Adipocyte (in vitro differentiated cells): Measurements from ENCODE around the gene CLNK.
A peak's percentile ranks its signal among the peaks of the same experiment; 100 is the strongest.

Source experiments
- DNase-seq: peaks from one replicate; pipeline ENCODE4 v3.0.0-alpha.2; 2015; ENCODE audit warnings: low read depth
- H3K27me3 ChIP-seq: replicated peaks from 2 replicates; pipeline ENCODE4 v1.7.0; 2013; ENCODE audit warnings: mild to moderate bottlenecking, low read length, moderate library complexity; ENCODE audit not compliant: control insufficient read depth, insufficient read depth
- H3K36me3 ChIP-seq: 2 replicates; pipeline ENCODE4 v1.7.0; 2013; ENCODE audit warnings: low read length, mild to moderate bottlenecking, moderate library complexity; ENCODE audit not compliant: control insufficient read depth, insufficient read depth, severe bottlenecking
- H3K4me1 ChIP-seq: 2 replicates; pipeline ENCODE4 v1.7.0; 2013; ENCODE audit warnings: mild to moderate bottlenecking, low read length, moderate library complexity; ENCODE audit not compliant: control insufficient read depth, insufficient read depth
- H3K4me3 ChIP-seq: 2 replicates; pipeline ENCODE4 v1.7.0; 2013; ENCODE audit warnings: mild to moderate bottlenecking, low read length, moderate library complexity
- H3K9ac ChIP-seq: 2 replicates; pipeline ENCODE4 v1.7.0; 2013; ENCODE audit warnings: mild to moderate bottlenecking, low read length, moderate library complexity
- H3K9me3 ChIP-seq: 2 replicates; pipeline ENCODE4 v1.7.0; 2013; ENCODE audit warnings: mild to moderate bottlenecking, low read length, moderate library complexity; ENCODE audit not compliant: control insufficient read depth

CLNK gene

DNA sequence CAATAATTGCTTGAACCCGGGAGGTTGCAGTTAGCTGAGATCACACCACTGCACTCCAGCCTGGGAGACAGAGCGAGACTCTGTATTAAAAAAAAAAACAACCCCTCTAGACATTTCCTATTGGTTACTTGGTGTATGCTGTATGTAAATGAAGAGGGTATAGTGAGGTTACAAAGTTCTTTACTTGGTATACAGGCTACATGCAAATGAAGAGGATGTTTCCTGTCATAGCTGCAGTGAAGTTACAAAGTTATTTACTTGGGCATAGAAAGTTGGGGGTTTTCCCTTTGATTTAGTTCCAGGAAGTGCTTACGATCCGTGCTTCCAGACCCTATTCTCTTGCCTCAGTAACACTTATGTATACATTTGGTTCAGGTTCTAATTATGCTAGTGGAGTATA lies 38.4 kb upstream of the CLNK start:
- H3K36me3 ChIP-seq: no peaks in the 10 kb centered on the region
- H3K9ac ChIP-seq: no peak overlapping the region
- no peaks in the 10 kb centered on the region for H3K27me3 ChIP-seq
- no peaks in the 10 kb centered on the region for H3K9me3 ChIP-seq
- H3K4me1 ChIP-seq: no peaks in the 10 kb centered on the region
- no peak for DNase-seq
- H3K4me3 ChIP-seq: no peak overlapping the region

DNA sequence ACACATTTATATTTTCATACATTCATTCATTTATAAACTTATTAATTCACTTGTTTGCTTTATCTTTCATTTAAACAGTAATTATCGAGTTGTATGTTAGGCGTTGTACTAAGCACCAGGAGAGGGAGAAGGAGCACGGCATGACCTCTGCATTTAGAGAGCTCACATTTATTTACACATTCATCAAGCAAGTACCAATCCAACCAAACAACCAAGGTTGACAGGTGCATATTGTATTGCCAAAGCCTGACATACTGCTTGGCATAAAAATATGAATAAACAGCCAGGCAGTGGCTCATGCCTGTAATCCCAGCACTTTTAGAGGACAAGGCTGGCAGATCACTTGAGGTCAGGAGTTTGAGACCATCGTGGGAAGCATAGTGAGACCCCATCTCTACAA lies 37.0 kb upstream of the CLNK start:
- Histone ChIP-seq H3K9me3 (no peaks in the 10 kb centered on the region), H3K4me3 (no peak overlapping the region), H3K27me3 (no peaks in the 10 kb centered on the region), H3K4me1 (no peaks in the 10 kb centered on the region), H3K36me3 (no peaks in the 10 kb centered on the region), H3K9ac (no peak overlapping the region)
- no peak for DNase-seq

GRCh38 chr4:10716163-10716562 lies 31.6 kb upstream of the CLNK start:
- peaks cover 14% of the 10 kb centered on the region for H3K9me3 ChIP-seq
- H3K9ac ChIP-seq: no peak overlapping the region
- no peaks in the 10 kb centered on the region for H3K27me3 ChIP-seq
- no peaks in the 10 kb centered on the region for H3K36me3 ChIP-seq
- H3K4me3 ChIP-seq: no peak overlapping the region
- H3K4me1 ChIP-seq: no peaks in the 10 kb centered on the region
- DNase-seq: peak; percentile 4

DNA sequence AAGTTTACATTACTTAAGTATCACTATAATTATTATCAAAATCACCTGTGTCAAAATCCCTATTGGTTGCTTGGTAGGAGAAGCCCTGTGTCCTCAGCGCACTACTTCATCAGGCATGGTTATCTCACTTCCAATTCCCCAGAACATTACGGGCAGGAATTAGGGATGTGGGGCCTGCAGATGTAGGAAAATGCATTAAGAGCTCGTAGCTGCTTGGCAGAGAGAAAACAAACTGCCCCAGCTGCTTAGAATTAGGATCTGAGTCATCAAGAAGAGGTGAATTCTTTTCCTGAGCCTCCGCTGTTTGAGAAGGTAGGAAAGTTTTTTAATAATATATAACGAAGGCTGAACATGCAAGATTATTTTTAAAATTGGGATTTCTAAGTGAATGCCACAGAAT lies 31.1 kb upstream of the CLNK start:
- H3K9ac ChIP-seq: no peak overlapping the region
- no peaks in the 10 kb centered on the region for H3K36me3 ChIP-seq
- peaks cover 14% of the 10 kb centered on the region for H3K9me3 ChIP-seq
- peak; percentile 62 for DNase-seq
- no peak overlapping the region for H3K4me3 ChIP-seq
- no peaks in the 10 kb centered on the region for H3K27me3 ChIP-seq
- H3K4me1 ChIP-seq: no peaks in the 10 kb centered on the region

DNA sequence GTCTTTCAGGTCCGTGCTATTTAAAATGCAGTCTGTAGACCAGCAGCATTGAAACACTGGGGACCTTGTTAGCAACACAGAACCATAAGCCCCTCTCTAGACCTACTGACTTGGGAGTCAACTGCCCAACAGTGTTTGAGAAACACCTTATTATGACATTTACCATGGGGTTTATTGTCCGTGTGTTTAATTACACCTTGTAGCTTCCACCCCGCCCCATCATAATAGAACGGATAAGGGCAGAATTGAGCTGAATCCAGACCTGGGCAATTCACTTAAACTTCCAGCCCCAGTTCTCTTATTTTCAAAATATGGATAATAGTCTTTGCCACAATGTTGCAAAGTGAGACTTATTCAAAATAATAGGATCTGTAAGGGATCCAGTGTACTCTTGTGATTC lies 30.6 kb upstream of the CLNK start:
- H3K9me3 ChIP-seq: peaks cover 14% of the 10 kb centered on the region
- no peak overlapping the region for H3K9ac ChIP-seq
- no peaks in the 10 kb centered on the region for H3K36me3 ChIP-seq
- no peaks in the 10 kb centered on the region for H3K4me1 ChIP-seq
- H3K27me3 ChIP-seq: no peaks in the 10 kb centered on the region
- no peak for DNase-seq
- H3K4me3 ChIP-seq: no peak overlapping the region

- Histone ChIP-seq H3K4me1 (no peaks in the 10 kb centered on the region), H3K9ac (no peak overlapping the region), H3K36me3 (no peaks in the 10 kb centered on the region), H3K4me3 (no peak overlapping the region), H3K9me3 (peaks cover 17% of the 10 kb centered on the region), H3K27me3 (no peaks in the 10 kb centered on the region)
- no peak for DNase-seq
These were observed 29.0 kb upstream of the CLNK start for GRCh38 chr4:10713591-10713990.

- Histone ChIP-seq H3K4me3 (no peak overlapping the region), H3K4me1 (no peaks in the 10 kb centered on the region), H3K9ac (no peak overlapping the region), H3K27me3 (no peaks in the 10 kb centered on the region), H3K36me3 (no peaks in the 10 kb centered on the region), H3K9me3 (peaks cover 3% of the 10 kb centered on the region)
- DNase-seq: peak; percentile 48
These were observed 21.7 kb upstream of the CLNK start for GRCh38 chr4:10706236-10706635.

DNA sequence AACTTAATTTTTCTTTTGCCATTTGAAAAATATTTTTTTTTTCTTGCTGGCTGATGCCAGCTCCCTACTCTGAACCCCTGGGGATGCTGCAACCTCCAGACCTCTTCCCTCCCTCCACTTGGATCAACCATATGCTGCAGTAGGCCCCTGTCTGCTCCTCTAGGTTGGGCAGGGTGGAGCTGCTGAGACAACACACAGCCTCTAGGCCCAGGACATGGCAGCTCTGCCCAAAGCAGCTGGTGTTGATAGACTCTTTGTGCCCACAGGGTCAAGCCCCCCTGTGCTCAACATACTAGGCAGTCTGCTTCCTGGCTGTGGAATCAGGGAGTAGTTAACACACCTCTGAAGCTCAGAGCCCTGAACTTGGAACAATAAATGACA lies 19.9 kb upstream of the CLNK start:
- H3K9ac ChIP-seq: no peak overlapping the region
- no peaks in the 10 kb centered on the region for H3K36me3 ChIP-seq
- DNase-seq: no peak
- no peaks in the 10 kb centered on the region for H3K27me3 ChIP-seq
- H3K9me3 ChIP-seq: no peaks in the 10 kb centered on the region
- no peaks in the 10 kb centered on the region for H3K4me1 ChIP-seq
- H3K4me3 ChIP-seq: no peak overlapping the region

DNA sequence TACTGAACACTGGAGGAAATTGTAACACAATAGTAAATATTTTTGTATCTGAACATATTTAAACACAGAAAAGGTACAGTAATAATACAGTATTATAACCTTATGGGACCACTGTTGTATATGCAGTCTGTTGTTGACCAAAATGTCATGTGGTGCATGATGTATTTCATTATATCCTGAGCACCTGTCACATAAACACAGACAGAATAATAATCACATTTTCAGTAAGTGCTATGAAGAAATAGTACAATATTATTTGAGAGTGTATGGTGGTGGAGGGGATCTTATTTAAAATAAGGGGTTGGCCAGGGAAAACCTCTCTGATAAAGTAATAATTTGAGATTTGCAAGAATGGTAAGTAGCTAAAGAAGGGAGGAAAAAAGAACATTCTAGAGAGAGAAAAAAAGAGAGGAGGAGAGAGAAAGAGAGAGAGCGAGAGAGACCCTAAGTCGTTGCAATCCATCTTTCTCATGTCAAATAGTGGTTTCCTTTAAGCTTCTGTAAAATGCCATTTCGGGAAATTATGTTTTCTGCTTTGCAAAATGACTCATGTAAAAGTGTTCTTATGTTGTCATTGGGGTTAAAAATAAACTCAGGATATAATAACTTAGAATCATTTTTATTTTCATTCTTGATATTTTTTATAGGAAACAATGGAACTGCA lies 19.3 kb upstream of the CLNK start:
- no peaks in the 10 kb centered on the region for H3K9me3 ChIP-seq
- H3K36me3 ChIP-seq: no peaks in the 10 kb centered on the region
- H3K4me3 ChIP-seq: no peak overlapping the region
- H3K27me3 ChIP-seq: no peaks in the 10 kb centered on the region
- no peak for DNase-seq
- H3K9ac ChIP-seq: no peak overlapping the region
- no peaks in the 10 kb centered on the region for H3K4me1 ChIP-seq

- no peak for DNase-seq
- Histone ChIP-seq H3K27me3 (no peaks in the 10 kb centered on the region), H3K9me3 (no peaks in the 10 kb centered on the region), H3K9ac (no peak overlapping the region), H3K4me1 (no peaks in the 10 kb centered on the region), H3K4me3 (no peak overlapping the region), H3K36me3 (no peaks in the 10 kb centered on the region)
These were observed 18.6 kb upstream of the CLNK start for GRCh38 chr4:10703156-10703555.

GRCh38 chr4:10701702-10702460 lies 17.3 kb upstream of the CLNK start:
- Histone ChIP-seq H3K4me3 (no peak overlapping the region), H3K4me1 (no peaks in the 10 kb centered on the region), H3K9me3 (no peaks in the 10 kb centered on the region), H3K9ac (no peak overlapping the region), H3K27me3 (peaks cover 2% of the 10 kb centered on the region), H3K36me3 (no peaks in the 10 kb centered on the region)
- DNase-seq: no peak

- Histone ChIP-seq H3K27me3 (peaks cover 3% of the 10 kb centered on the region), H3K4me1 (no peaks in the 10 kb centered on the region), H3K9ac (no peak overlapping the region), H3K36me3 (no peaks in the 10 kb centered on the region), H3K4me3 (no peak overlapping the region), H3K9me3 (no peaks in the 10 kb centered on the region)
- no peak for DNase-seq
These were observed 16.6 kb upstream of the CLNK start for GRCh38 chr4:10701161-10701560.
